Thoracic aorta (tissue), 2 donors: Measurements from ENCODE around the gene GANAB. TPM values are rescaled to one million over a fixed set of nuclear protein-coding genes. Genes with fewer than 3 reads are reported as not detected.
A peak's percentile ranks its signal among the peaks of the same experiment; 100 is the strongest.
"Not testable (repeated sequence)": the region's sequence is repeated elsewhere in the genome, so short reads cannot be mapped to it uniquely, and the experiment has no call there.

Experiments
- ATAC-seq: fragments of 150-250 bp; one replicate; pipeline ENCODE4 v1.8.0; 2017; ENCODE audit warnings: low read depth; ENCODE audit not compliant: insufficient number of reproducible peaks, low FRiP score
- DNase-seq: peaks from one replicate; pipeline ENCODE4 v3.0.0-alpha.2; 2020; ENCODE audit warnings: low spot score
- H3K27ac ChIP-seq, 2 donors: fragments of 200-600 bp; sonication (generic); 1 replicate in 1 of 2; 2 replicates in 1 of 2; pipeline ENCODE4 v1.5.1; 2016; ENCODE audit warnings: mild to moderate bottlenecking in 2 of 2, moderate library complexity in 2 of 2
- H3K27me3 ChIP-seq: fragments of 200-600 bp; sonication (generic); replicated peaks from 2 replicates; pipeline ENCODE4 v1.6.0; 2016; ENCODE audit warnings: mild to moderate bottlenecking; ENCODE audit not compliant: insufficient read depth
- H3K36me3 ChIP-seq: fragments of 200-600 bp; sonication (generic); one replicate; pipeline ENCODE4 v1.5.1; 2016
- H3K4me1 ChIP-seq, 2 donors: fragments of 200-600 bp; sonication (generic); 1 replicate in 1 of 2; 2 replicates in 1 of 2; pipeline versions ENCODE4 v1.5.1 to v1.6.0; 2016; ENCODE audit warnings: low read depth in 2 of 2, mild to moderate bottlenecking in 1 of 2; ENCODE audit not compliant: control insufficient read depth in 1 of 2
- H3K4me3 ChIP-seq: fragments of 200-600 bp; sonication (generic); 2 replicates; pipeline ENCODE4 v1.5.1; 2016; ENCODE audit warnings: mild to moderate bottlenecking
- H3K9me3 ChIP-seq: fragments of 200-600 bp; sonication (generic); 2 replicates; pipeline ENCODE4 v1.5.1; 2016
- CTCF ChIP-seq: fragments of 200-600 bp; sonication (generic); IDR thresholded peaks from one replicate; pipeline ENCODE4 v1.5.1; 2019; ENCODE audit warnings: antibody characterized with exemption
- total RNA-seq, 2 donors: library from RNA; depleted of rRNA; stranded (reverse); fragments of >200 nt; gene quantifications; one replicate each; pipeline versions ENCODE4 v1.1.0 to v1.2.3, GENCODE V29; 2016

GANAB gene
- 100 to 1,000 TPM; 120 to 159 TPM for total RNA-seq

- ATAC-seq (peak; percentile 97), DNase-seq (peak; percentile 100)
- H3K27me3 ChIP-seq = no peaks in the 10 kb centered on the region
- peak within 1 kb of the TSS; percentile 91 to 94 for H3K27ac ChIP-seq
- no peak for TF ChIP-seq CTCF
- no peaks in the 10 kb centered on the region for H3K9me3 ChIP-seq
- H3K4me1 ChIP-seq = peaks cover 3 to 23% of the 10 kb centered on the region in 2 donors
- peak within 1 kb of the TSS; percentile 94 for H3K4me3 ChIP-seq
- peaks cover 21% of the 10 kb centered on the region for H3K36me3 ChIP-seq
Measured at GRCh38 chr11:62645946-62646824, at the start of gene GANAB. Gene GANAB, minus strand, starts transcription at chr11:62646613. Its CDS starts 14 bp downstream, at chr11:62646599.

- DNase-seq (peak; percentile 54), ATAC-seq (peak; percentile 49)
- peaks cover 31% of the 10 kb centered on the region for H3K36me3 ChIP-seq
- peak; percentile 81 for TF ChIP-seq CTCF
- H3K9me3 ChIP-seq = no peaks in the 10 kb centered on the region
- peaks cover 0 to 7% of the 10 kb centered on the region in 2 donors for H3K4me1 ChIP-seq
- H3K4me3 ChIP-seq = no peak overlapping the region
- H3K27me3 ChIP-seq = no peaks in the 10 kb centered on the region
- H3K27ac ChIP-seq = no peak overlapping the region
Measured at GRCh38 chr11:62694455-62695167, 48.2 kb upstream of the GANAB start.

- not testable (repeated sequence) for H3K4me3 ChIP-seq, DNase-seq, H3K27ac ChIP-seq, H3K27me3 ChIP-seq, ATAC-seq, H3K4me1 ChIP-seq, H3K9me3 ChIP-seq
- peaks cover 31% of the 10 kb centered on the region for H3K36me3 ChIP-seq
Measured at GRCh38 chr11:62693624-62694023, 47.2 kb upstream of the GANAB start.

- no peaks in the 10 kb centered on the region for H3K9me3 ChIP-seq
- no peak for TF ChIP-seq CTCF
- no peak within 1 kb of the TSS for H3K4me3 ChIP-seq
- no peak for DNase-seq
- peaks cover 0 to 9% of the 10 kb centered on the region in 2 donors for H3K4me1 ChIP-seq
- ATAC-seq = no peak
- peaks cover 31% of the 10 kb centered on the region for H3K36me3 ChIP-seq
- no peak within 1 kb of the TSS for H3K27ac ChIP-seq
- H3K27me3 ChIP-seq = no peaks in the 10 kb centered on the region
Measured at GRCh38 chr11:62689421-62690183, 43.2 kb upstream of the GANAB start, which contains the start of gene LRRN4CL. Gene LRRN4CL, minus strand, starts transcription at chr11:62689530. Its CDS starts 1,022 bp downstream, at chr11:62688508.

DNA sequence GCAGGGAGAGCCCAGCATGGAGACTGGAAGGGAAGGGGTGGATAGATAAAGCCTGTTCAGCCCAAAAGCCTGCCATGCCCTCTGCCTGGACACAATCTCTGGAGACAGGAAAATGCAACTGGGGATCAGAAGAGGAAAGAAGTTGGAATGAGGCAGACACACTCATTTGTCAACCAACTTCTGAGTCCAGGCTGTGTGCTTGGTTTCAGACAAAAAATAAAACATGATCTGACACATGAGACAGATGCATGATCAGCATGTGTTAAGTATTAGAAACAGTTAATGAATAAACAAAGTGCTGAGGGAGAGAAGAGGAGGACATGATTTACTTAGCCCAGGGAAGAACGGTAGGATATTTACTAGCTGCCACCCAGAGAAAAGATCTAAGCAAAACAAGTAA is 42.1 kb upstream of the GANAB start:
- no peak overlapping the region for H3K4me3 ChIP-seq
- H3K36me3 ChIP-seq = peaks cover 31% of the 10 kb centered on the region
- TF ChIP-seq CTCF = no peak
- no peaks in the 10 kb centered on the region for H3K9me3 ChIP-seq
- no peaks in the 10 kb centered on the region for H3K27me3 ChIP-seq
- H3K4me1 ChIP-seq = peaks cover 0 to 6% of the 10 kb centered on the region in 2 donors
- ATAC-seq (no peak), DNase-seq (no peak)
- H3K27ac ChIP-seq = no peak overlapping the region
